EH (cell line): Measurements from ENCODE around the gene EP400.
"Not testable (repeated sequence)": the region's sequence is repeated elsewhere in the genome, so short reads cannot be mapped to it uniquely, and the experiment has no call there.

Experiments
- DNase-seq: peaks from one replicate; pipeline ENCODE4 v3.0.0-alpha.2; 2015; ENCODE audit warnings: low read depth

The EP400 gene

GRCh38 chr12:132045751-132046150, 96.0 kb downstream of the EP400 start:
- no peak for DNase-seq

DNA sequence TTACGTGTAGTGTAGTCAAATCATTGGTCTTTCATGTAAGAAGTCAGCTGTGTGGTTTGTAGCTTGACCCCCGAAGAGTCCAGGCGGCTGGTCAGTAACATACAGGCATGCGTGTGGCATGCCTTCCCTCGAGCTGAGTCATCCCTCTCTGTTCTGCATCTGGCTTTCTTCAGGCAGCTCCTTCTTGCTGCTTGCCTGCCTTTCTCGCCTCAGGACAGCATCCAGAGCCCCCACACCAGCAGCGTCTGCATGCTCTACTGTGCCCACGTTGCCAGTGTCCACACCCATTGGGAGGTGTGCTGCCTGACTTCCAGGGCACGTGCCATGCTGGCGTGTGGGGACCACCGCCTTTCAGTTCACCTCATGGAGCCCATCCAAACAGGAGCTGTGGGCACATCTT, 96.8 kb downstream of the EP400 start:
- DNase-seq: peak; percentile 93

- DNase-seq: not testable (repeated sequence)
Observed at GRCh38 chr12:132047630-132048029, 97.9 kb downstream of the EP400 start.

DNA sequence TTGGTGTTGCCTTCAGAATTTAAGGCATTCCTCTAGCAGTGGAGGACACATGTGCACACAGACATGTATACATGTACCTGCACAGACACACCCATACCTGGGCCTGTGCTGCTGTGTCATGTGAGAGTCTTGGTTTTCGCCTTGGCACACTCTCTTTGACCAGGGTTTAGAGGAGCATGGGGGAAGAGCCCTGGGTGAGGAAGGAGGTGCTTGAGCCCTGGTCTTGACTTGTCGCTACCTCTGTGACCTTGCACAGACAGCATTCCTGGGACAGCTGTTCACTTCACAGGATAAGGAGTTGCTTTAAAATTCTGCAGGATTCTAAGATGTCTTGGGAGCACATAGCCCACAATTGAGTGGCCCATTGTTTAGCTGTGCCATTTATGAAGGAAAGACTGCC, 99.7 kb downstream of the EP400 start:
- no peak for DNase-seq

GRCh38 chr12:132049876-132050275, 100.1 kb downstream of the EP400 start:
- no peak for DNase-seq

- DNase-seq: peak; percentile 37
Observed at GRCh38 chr12:132051718-132052117, 102.0 kb downstream of the EP400 start.

GRCh38 chr12:132052196-132052932, 102.6 kb downstream of the EP400 start:
- no peak for DNase-seq

- no peak for DNase-seq
Observed at GRCh38 chr12:132053338-132054330, 103.9 kb downstream of the EP400 start.

- no peak for DNase-seq
Observed at GRCh38 chr12:132054983-132055382, 105.2 kb downstream of the EP400 start.

DNA sequence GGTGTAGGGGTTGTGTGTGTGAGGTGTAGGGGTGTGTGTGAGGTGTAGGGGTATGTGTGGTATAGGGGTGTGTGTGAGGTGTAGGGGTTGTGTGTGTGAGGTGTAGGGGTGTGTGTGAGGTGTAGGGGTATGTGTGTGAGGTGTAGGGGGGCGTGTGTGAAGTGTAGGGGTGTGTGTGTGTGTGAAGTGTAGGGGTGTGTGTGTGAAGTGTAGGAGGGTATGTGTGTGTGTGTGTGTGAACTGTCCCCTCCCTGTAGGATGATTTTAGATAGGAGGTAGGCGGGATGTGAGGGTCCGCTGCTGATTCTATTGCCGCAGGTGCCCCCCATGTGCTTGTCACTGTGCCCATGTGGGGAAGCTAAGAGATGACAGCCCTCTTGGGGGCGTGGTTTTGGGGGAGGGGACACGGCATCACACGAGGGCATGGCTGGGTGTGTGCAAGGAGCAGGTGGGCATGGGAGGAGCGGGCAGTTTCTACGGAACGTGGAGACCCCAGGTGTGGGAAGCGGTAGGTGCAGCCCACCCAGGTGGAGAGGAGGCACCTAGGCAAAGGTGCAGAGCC, 105.9 kb downstream of the EP400 start:
- DNase-seq: no peak

GRCh38 chr12:132056320-132056719, 106.6 kb downstream of the EP400 start:
- no peak for DNase-seq

DNA sequence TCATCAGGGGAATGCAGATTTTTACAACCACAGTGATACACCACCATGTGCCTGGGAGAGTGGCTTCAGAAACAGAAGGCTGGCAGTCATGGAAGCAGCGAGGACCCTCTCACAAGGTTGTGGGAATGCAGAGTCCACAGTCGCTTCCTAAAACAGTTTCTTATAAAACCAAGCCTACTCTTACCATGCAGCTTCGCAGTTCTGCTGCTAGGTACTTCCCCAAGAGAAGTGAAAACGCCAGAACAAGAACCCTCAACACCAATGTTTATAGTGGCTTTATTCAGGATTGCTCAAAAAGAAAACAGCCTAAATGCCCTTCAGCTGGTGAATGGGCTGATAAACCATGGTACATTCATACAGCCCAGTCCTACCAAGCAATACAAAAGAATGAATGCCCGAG, 107.2 kb downstream of the EP400 start:
- DNase-seq: no peak

GRCh38 chr12:132057691-132058090, 107.9 kb downstream of the EP400 start:
- DNase-seq: peak; percentile 2

GRCh38 chr12:132061197-132061596, 111.5 kb downstream of the EP400 start:
- no peak for DNase-seq

DNA sequence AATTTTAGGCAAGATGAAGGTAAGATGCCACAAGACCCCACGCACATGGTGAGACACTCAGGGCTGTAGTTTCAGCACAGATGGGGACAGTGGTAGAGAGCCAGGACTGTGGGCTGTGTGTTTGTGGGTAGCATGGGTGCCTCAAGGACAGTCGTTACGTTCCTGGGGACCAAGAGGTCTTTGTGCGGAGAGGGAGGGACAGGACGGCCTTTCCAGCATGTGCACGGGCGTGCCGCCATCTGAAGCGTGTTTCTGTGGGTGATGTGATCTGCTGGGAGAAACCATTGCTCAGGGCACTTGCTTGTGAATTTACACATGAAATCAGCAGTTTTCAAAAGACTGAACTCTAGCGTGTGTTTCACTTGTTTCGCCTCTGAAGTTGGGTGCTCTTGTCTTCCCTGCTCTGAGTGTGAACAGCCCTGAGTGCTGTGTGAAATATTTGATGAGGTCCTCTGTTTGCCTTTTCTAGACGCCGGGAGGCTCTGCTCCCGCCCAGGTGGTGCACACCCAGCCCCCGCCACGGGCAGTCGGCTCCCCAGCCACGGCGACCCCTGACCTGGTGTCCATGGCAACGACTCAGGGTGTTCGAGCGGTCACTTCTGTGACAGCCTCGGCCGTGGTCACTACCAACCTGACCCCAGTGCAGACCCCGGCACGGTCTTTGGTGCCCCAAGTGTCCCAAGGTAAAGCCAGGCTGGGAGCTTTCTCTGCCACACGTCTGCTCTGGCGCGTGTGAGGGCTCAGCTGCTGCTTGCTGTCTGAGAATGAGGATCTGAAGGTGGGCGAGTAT, 112.1 kb downstream of the EP400 start:
- DNase-seq: no peak

DNA sequence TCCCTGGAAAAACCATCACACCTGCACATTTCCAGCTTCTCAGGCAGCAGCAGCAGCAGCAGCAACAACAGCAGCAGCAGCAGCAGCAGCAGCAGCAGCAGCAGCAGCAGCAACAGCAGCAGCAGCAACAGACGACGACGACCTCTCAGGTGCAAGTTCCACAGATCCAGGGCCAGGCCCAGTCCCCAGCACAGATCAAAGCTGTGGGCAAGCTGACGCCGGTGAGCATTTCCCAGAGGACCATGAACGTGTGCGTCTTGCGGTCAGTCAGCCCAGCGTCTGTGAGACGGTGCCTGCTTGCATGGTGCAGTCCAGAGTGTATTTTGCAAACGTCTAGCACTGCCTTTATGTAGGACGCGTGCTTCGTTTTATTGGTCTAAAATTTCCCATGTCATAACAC, 112.7 kb downstream of the EP400 start:
- DNase-seq: no peak

GRCh38 chr12:132063491-132063890, 113.7 kb downstream of the EP400 start:
- no peak for DNase-seq

DNA sequence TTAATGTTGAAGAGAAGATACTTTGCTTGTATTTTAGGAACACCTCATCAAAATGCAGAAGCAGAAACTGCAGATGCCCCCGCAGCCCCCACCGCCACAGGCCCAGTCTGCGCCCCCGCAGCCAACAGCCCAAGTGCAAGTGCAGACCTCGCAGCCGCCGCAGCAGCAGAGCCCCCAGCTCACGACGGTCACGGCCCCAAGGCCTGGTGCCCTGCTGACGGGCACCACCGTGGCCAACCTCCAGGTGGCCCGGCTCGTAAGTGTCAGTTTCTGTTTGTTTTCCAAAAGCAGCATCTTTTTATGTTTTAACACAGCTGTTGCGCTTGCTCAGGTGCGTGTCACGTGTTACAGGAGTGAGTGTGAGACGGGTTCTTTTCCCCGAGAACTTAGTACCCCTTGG, 114.9 kb downstream of the EP400 start:
- DNase-seq: no peak

- no peak for DNase-seq
Observed at GRCh38 chr12:132065203-132065602, 115.5 kb downstream of the EP400 start.

GRCh38 chr12:132065609-132066344, 116.0 kb downstream of the EP400 start:
- no peak for DNase-seq

GRCh38 chr12:132066345-132066685, 116.6 kb downstream of the EP400 start:
- DNase-seq: no peak
